GM18499 (cell line): Measurements from ENCODE around the gene GLRA3.

Experiments
- ATAC-seq: cut with Tn5 transposase; IDR thresholded peaks from one replicate; pipeline ENCODE4 v1.9.1; 2021; ENCODE audit warnings: moderate number of reproducible peaks; ENCODE audit not compliant: insufficient read depth, unreplicated experiment

GLRA3 gene

GRCh38 chr4:174607792-174608191, 221.3 kb downstream of the GLRA3 start:
- no peak for ATAC-seq

GRCh38 chr4:174604198-174604597, 224.8 kb downstream of the GLRA3 start:
- no peak for ATAC-seq

DNA sequence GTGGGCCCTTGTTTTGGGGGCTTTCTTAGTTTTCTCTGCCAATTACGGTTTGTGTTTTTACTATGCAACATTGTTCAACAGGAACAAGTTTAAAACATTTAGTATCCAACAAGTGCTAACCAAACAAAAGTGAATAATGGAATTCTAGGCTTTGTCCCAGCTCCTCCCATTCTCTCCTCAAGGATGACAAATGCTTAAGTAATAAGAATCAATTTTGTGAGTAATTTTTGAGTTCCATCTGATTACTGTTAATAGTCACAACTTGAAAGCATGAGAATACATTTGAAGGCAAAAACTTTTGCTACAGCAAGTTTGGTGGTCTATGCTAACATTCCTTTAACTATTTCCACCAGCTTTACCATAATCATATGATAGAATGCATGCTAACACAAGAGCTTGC, 228.7 kb downstream of the GLRA3 start:
- ATAC-seq = no peak

DNA sequence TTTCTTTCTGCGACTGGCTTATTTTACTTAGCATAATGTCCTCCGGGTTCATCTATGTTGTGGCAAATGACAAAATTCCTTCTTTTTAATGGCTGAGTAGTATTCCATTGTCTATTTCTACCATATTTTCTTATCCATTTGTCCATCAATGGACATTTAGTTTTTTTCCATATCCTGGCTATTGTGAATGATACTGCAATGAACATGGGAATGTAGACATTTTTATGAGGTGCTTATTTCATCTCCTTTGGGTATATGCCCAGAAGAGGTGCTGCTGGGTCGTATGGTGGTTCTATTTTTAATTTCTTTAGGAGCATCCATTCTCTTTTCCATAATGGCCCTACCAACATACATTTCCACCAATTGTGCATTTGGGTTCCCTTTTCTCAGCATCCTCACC, 230.2 kb downstream of the GLRA3 start:
- ATAC-seq = no peak

DNA sequence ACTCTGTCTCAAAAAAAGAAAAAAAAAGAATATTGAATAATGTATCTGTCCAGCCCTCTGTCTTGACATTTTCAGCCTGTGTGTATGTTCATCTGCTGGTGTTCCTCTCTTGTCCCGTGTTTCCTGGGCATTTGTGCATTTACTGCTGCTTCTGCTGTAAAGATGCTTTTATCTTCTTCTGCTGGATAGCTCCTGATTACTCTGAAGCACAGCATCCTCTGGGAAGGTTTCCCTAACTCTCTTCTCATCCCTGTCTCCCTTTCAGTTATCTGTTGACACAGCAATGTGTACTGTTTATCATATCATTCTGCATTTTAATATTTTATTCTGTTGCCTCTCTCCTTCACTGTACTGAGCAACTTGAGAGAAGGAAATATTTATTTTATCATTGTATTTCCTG, 232.5 kb downstream of the GLRA3 start:
- ATAC-seq = no peak

DNA sequence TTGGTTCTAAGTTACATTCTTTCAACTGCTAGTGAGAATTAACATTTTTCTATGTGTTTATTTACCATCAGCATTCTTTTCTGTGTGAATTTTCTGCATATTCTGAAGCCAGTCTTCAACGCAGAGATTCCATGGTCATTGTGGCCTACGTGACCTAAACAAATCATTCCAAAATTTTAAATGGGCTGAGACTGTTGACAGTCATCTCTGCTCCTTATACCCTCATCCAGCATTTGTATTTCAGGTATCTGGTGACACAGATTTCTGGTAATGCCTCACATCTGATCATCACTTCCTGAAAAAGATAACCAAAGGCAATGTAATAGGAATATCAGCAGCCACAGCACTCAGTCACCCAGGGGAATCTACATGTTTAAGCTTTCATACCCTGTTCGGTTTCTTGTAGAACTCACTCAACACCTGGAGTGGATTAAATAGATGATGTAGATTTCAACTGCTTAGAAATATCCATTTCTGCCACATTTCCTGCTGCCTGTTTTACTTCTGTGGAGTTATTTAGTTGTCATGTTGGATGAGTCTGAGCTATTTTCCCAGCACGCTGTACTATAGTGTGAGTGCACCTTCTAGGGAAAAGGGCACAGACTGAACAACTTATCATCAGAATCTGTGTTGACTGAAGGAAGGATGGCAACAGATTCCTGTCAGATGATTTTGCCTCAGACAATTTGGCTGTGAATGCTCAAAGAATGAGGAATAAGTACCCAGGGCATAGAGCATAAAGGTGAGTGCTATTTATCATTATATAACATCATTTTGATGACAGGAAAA, 233.7 kb downstream of the GLRA3 start:
- ATAC-seq = no peak

- no peak for ATAC-seq
Observed at GRCh38 chr4:174593701-174594100, 235.3 kb downstream of the GLRA3 start.

DNA sequence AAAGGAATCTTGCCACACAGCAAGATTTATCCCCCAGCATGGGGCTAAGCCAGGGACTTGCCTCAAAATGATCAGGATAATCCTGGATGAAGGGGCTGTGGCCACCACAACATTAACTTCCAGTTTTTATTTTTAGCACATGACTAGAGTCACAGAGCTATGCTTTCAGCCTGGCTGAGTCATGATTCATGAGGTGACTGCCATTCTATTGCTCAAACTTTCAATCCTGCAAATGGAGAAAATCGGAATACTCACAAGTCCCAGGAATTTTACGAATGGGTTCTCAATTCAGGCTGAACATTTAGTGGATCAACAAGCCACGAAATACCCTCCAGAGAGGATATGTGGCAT, 236.1 kb downstream of the GLRA3 start:
- no peak for ATAC-seq

DNA sequence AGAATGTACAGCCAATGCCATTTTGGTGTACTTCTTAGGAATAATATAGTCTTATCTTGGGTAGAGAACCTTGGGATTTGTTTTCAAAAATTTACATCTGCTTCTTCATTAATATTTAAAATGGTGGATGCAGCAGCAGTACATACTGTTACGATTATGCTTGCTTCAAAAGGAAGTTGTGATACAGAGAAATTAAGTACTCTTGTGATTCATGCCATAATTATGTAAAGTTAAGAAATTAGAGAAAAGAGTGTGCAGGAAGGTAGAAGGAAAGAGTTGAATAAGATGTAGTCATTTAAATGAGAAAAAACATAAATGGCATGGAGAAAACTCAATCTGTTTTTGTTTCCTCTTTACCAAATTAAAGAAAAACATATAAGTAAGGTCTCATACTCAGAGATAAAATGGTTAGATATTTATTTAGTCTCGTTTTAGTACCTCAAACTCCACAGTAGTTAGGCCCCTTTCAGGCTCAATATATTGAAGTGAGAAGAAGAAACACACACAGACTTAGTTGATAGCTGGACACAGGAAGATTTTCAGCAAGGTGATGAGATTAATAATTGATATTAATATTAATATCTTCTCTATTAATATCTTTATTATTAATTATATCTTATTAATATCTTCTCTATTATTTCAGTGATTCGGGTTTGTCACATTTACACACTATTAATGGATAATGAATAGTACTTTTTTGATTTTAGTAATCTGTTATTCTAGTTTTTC, 236.6 kb downstream of the GLRA3 start:
- ATAC-seq = no peak

DNA sequence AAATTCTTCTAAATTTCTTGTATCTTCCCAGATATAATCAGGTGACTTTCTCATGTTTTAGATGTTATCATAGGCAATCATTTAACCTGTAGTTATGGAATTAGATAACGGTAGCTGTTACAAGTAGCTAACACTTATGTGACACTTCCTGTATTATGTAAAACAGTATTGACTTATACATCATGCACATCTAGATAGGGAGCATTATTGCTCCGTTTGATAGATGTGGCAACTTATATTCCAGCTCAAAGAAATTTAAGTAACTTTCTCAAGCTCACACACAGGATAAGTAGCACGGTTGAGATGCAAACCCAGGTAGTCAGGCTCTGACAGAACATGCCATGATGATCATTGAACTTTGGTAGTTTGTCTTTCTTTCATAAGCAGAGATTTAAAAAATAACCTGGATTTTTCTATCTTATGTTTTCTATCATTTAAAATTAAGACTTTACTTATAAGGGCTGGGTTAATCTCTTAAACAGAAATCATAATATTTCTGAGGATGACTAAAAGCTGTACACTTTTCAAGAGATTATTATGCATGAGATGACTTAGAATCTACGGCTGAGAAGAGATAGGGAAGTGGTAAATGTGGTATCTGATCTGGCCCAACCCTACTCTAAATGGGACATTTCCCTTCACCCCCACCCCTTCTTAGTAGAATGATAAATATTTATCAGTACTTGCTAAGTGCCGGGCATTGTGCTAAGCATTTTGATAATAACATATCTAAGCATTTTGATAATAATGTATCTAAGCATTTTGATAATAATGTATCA, 237.6 kb downstream of the GLRA3 start:
- peak; percentile 93 for ATAC-seq

- ATAC-seq = no peak
Observed at GRCh38 chr4:174590336-174590735, 238.7 kb downstream of the GLRA3 start.
